HCT116 (cell line): Measurements from ENCODE around the gene TRIM24. TPM values are rescaled to one million over a fixed set of nuclear protein-coding genes. Genes with fewer than 3 reads are reported as not detected.

Experiments used
- ATAC-seq: fragments of 200-7000 bp; cut with Tn5 transposase; 2 replicates; pipeline ENCODE4 v1.9.1; 2020; ENCODE audit warnings: mild to moderate bottlenecking, moderate library complexity
- BruUV-seq: library from RNA; stranded (reverse); fragments of 400-500 nt; replicated peaks from 2 replicates; lab custom pipeline; 2021; lab: Mats Ljungman, UMichigan
- CTCF ChIA-PET: fragments of 300-600 bp; sonication (Branson Sonifier 250); formaldehyde crosslinking; loops from one replicate; lab custom pipeline; 2021; ENCODE audit warnings: antibody characterized with exemption; lab: Charles Lee
- POLR2A ChIA-PET: fragments of 300-600, 350-600 bp; sonication (Branson Sonifier 250); formaldehyde crosslinking; loops from one replicate; lab custom pipeline; 2021; ENCODE audit warnings: antibody characterized with exemption; lab: Charles Lee
- RAD21 ChIA-PET, 2 experiments: fragments of 300-600 bp; sonication (Branson Sonifier 250); formaldehyde crosslinking; loops; one replicate each; lab custom pipeline; 2023; ENCODE audit warnings: low total read pairs in 2 of 2; ENCODE audit not compliant: uncharacterized antibody in 2 of 2, unreplicated experiment in 2 of 2, low non-redundant PET in 1 of 2; lab: Charles Lee
- DNase-seq: peaks from one replicate; pipeline ENCODE4 v3.0.0-alpha.2; 2010; ENCODE audit warnings: low read depth, low spot score
- H2AFZ ChIP-seq: fragments of 200-600 bp; shearing (Covaris generic), sonication (generic); 2 replicates; pipeline ENCODE4 v1.6.1; 2017; ENCODE audit warnings: low read depth, mixed run types, mixed read lengths, antibody characterized with exemption, low read length; ENCODE audit not compliant: poor library complexity, severe bottlenecking
- H3K27ac ChIP-seq: 2 replicates; pipeline ENCODE4 v1.5.1; 2012; ENCODE audit warnings: low read depth, low read length
- H3K27me3 ChIP-seq: fragments of 200-600 bp; sonication (generic); 2 replicates; pipeline ENCODE4 v1.6.1; 2016; ENCODE audit warnings: mixed run types, low read length, mixed read lengths; ENCODE audit not compliant: insufficient read depth
- H3K36me3 ChIP-seq, 2 experiments: fragments of 200-500 bp in 1 of 2; fragments of 200-600 bp in 1 of 2; sonication (Bioruptor generic) in 1 of 2; sonication (generic) in 1 of 2; 2 replicates each; pipeline versions ENCODE4 v1.5.1 to v1.6.1; 2014 to 2016; ENCODE audit warnings: low read length in 2 of 2, inconsistent platforms in 1 of 2, mixed read lengths in 1 of 2, mixed run types in 1 of 2; ENCODE audit not compliant: insufficient read depth in 2 of 2, control insufficient read depth in 1 of 2
- H3K4me1 ChIP-seq, 2 experiments: fragments of 200-600 bp in 1 of 2; sonication (generic) in 1 of 2; 2 replicates each; pipeline versions ENCODE4 v1.5.1 to v1.6.1; 2012 to 2017; ENCODE audit warnings: low read length in 2 of 2, inconsistent platforms in 1 of 2, mild to moderate bottlenecking in 1 of 2, mixed read lengths in 1 of 2, mixed run types in 1 of 2, moderate library complexity in 1 of 2; ENCODE audit not compliant: insufficient read depth in 2 of 2, control insufficient read depth in 1 of 2
- H3K4me2 ChIP-seq: fragments of 200-600 bp; sonication (generic); 2 replicates; pipeline ENCODE4 v1.6.1; 2017; ENCODE audit warnings: mixed run types, low read length, mixed read lengths
- H3K4me3 ChIP-seq, 2 experiments: fragments of 200-600 bp in 1 of 2; sonication (generic) in 1 of 2; replicated peaks in 1 of 2; 2 replicates each; pipeline ENCODE4 v1.5.1; 2011 to 2016; ENCODE audit warnings: low read length in 2 of 2, control low read depth in 1 of 2, low read depth in 1 of 2, mild to moderate bottlenecking in 1 of 2, mixed read lengths in 1 of 2, mixed run types in 1 of 2
- H3K79me2 ChIP-seq: fragments of 200-600 bp; sonication (generic); 2 replicates; pipeline ENCODE4 v1.6.1; 2017; ENCODE audit warnings: mild to moderate bottlenecking, mixed run types, low read length, moderate library complexity, mixed read lengths; ENCODE audit not compliant: insufficient read depth
- H3K9ac ChIP-seq: fragments of 200-600 bp; sonication (generic); 2 replicates; pipeline ENCODE4 v1.6.1; 2016; ENCODE audit warnings: low read length, mixed read lengths
- H3K9me2 ChIP-seq: fragments of 200-600 bp; sonication (generic), shearing (Covaris generic); 2 replicates; pipeline ENCODE4 v1.6.1; 2017; ENCODE audit warnings: mixed run types, mild to moderate bottlenecking, moderate library complexity; ENCODE audit not compliant: insufficient read depth
- H3K9me3 ChIP-seq, 2 experiments: fragments of 200-500 bp in 1 of 2; fragments of 200-600 bp in 1 of 2; sonication (Bioruptor generic) in 1 of 2; sonication (generic) in 1 of 2; 2 replicates each; pipeline ENCODE4 v1.6.1; 2014 to 2017; ENCODE audit warnings: low read length in 2 of 2, mixed read lengths in 2 of 2, inconsistent platforms in 1 of 2, low read depth in 1 of 2, mild to moderate bottlenecking in 1 of 2, mixed run types in 1 of 2, moderate library complexity in 1 of 2; ENCODE audit not compliant: control insufficient read depth in 1 of 2, insufficient read depth in 1 of 2
- H4K20me1 ChIP-seq: fragments of 200-600 bp; sonication (generic), shearing (Covaris generic); 2 replicates; pipeline ENCODE4 v1.6.1; 2017; ENCODE audit warnings: mixed run types, mild to moderate bottlenecking, moderate library complexity; ENCODE audit not compliant: insufficient read depth
- ATF3 ChIP-seq: IDR thresholded peaks from 2 replicates; pipeline ENCODE4 v1.6.1; 2012
- CBX3 ChIP-seq: IDR thresholded peaks from 2 replicates; pipeline ENCODE4 v1.6.1; 2012; ENCODE audit warnings: low read depth
- CEBPB ChIP-seq: IDR thresholded peaks from 2 replicates; pipeline ENCODE4 v1.6.1; 2012; ENCODE audit warnings: low read depth
- EZH2phosphoT487 ChIP-seq: fragments of 200-600 bp; IDR thresholded peaks from 2 replicates; pipeline ENCODE4 v1.6.1; 2018; ENCODE audit warnings: antibody characterized with exemption, borderline replicate concordance
- FOSL1 ChIP-seq: IDR thresholded peaks from 2 replicates; pipeline ENCODE4 v1.6.1; 2012; ENCODE audit warnings: low read depth
- POLR2A ChIP-seq: IDR thresholded peaks from 2 replicates; pipeline ENCODE4 v1.7.0; 2011; ENCODE audit warnings: borderline replicate concordance; ENCODE audit not compliant: insufficient read depth, insufficient read length; ENCODE audit errors: extremely low read depth
- REST ChIP-seq: IDR thresholded peaks from 2 replicates; pipeline ENCODE4 v1.6.1; 2012; ENCODE audit warnings: low read depth
- SIN3A ChIP-seq: IDR thresholded peaks from 2 replicates; pipeline ENCODE4 v1.6.1; 2012; ENCODE audit warnings: low read depth
- SRF ChIP-seq: IDR thresholded peaks from 2 replicates; pipeline ENCODE4 v1.6.1; 2012; ENCODE audit warnings: low read depth
- TCF7L2 ChIP-seq: IDR thresholded peaks from 2 replicates; pipeline ENCODE4 v1.7.0; 2011; ENCODE audit warnings: borderline replicate concordance, inconsistent platforms; ENCODE audit not compliant: insufficient read depth, insufficient read length; ENCODE audit errors: extremely low read depth
- ZFX ChIP-seq: fragments of 450-650 bp; IDR thresholded peaks from 2 replicates; pipeline ENCODE4 v1.6.1; 2017
- intact Hi-C: fragments of 100-400 bp; cut with micrococcal nuclease; formaldehyde crosslinking; loops from 2 replicates; pipeline ENCODE4 v1.10.0; 2022
- total RNA-seq: library from RNA; stranded (reverse); gene quantifications from one replicate; pipeline ENCODE4 v1.2.1, GENCODE V29; 2021; ENCODE audit not compliant: unreplicated experiment

The TRIM24 gene
- total RNA-seq, 1 experiment from 2014 or later = 12.8 TPM

GRCh38 chr7:138493535-138493934 lies 33.5 kb downstream of the TRIM24 start:
- Histone ChIP-seq H3K4me2 (no peak overlapping the region), H3K27me3 (no peaks in the 10 kb centered on the region), H3K27ac (no peak overlapping the region), H4K20me1 (no peaks in the 10 kb centered on the region; the same call in 1 of the 2 replicates), H3K9ac (no peak overlapping the region), H3K4me1 (no peaks in the 10 kb centered on the region), H3K9me3 (no peaks in the 10 kb centered on the region), H3K79me2 (peaks cover 20% of the 10 kb centered on the region; the same call in 1 of the 2 replicates), H2AFZ (no peak overlapping the region), H3K36me3 (no peaks in the 10 kb centered on the region), H3K9me2 (no peaks in the 10 kb centered on the region), H3K4me3 (no peak overlapping the region)
- DNase-seq (no peak), ATAC-seq (no peak)
- ChIA-PET POLR2A (no interaction called here), RAD21 (no interaction called here), CTCF (no interaction called here)
- BruUV-seq = no TSS peak
- no peak for TF ChIP-seq ATF3
- no peak for TF ChIP-seq REST
- no peak for TF ChIP-seq CBX3
- TF ChIP-seq POLR2A = no peak
- no peak for TF ChIP-seq FOSL1
- no peak for TF ChIP-seq EZH2phosphoT487
- no peak for TF ChIP-seq CEBPB
- no peak for TF ChIP-seq SRF
- TF ChIP-seq TCF7L2 = no peak
- TF ChIP-seq ZFX = no peak
- TF ChIP-seq SIN3A = no peak
- intact Hi-C loops = no loop called here
